ENCODE measurements around the gene FGFR1OP2.
A peak's percentile ranks its signal among the peaks of the same experiment; 100 is the strongest.

Gene FGFR1OP2

GRCh38 chr12:27003421-27004381 lies 65.4 kb downstream of the FGFR1OP2 start:
- DNase-seq (ENCODE audit: low read depth in 3 of 3), result no peak

GRCh38 chr12:27005495-27005894 lies 67.2 kb downstream of the FGFR1OP2 start:
- no peak for DNase-seq (ENCODE audit: low read depth in 3 of 3)

GRCh38 chr12:27006797-27007467 lies 68.7 kb downstream of the FGFR1OP2 start:
- DNase-seq (ENCODE audit: low read depth in 3 of 3), result no peak

GRCh38 chr12:27008081-27008480 lies 69.8 kb downstream of the FGFR1OP2 start:
- no peak for DNase-seq (ENCODE audit: low read depth in 3 of 3)

GRCh38 chr12:27009881-27010301 lies 71.6 kb downstream of the FGFR1OP2 start:
- no peak for DNase-seq (ENCODE audit: low read depth in 3 of 3)

GRCh38 chr12:27012239-27012981 lies 74.1 kb downstream of the FGFR1OP2 start:
- no peak for DNase-seq (ENCODE audit: low read depth in 3 of 3)

GRCh38 chr12:27012982-27013255 lies 74.6 kb downstream of the FGFR1OP2 start:
- DNase-seq (ENCODE audit: low read depth in 3 of 3), result no peak

GRCh38 chr12:27013611-27014084 lies 75.4 kb downstream of the FGFR1OP2 start:
- DNase-seq (ENCODE audit: low read depth in 3 of 3), result no peak

GRCh38 chr12:27014085-27014858 lies 76.0 kb downstream of the FGFR1OP2 start, which contains the start of gene TM7SF3:
Gene TM7SF3, minus strand, starts transcription at chr12:27014384. Its CDS starts 216 bp downstream, at chr12:27014168.
- peak; percentile 88 to 94 (median 92) for DNase-seq (ENCODE audit: low read depth in 3 of 3)

- DNase-seq (ENCODE audit: low read depth in 3 of 3), result no peak
Observed at GRCh38 chr12:27014859-27015729, 76.8 kb downstream of the FGFR1OP2 start.

GRCh38 chr12:27015730-27016076 lies 77.4 kb downstream of the FGFR1OP2 start:
- DNase-seq (ENCODE audit: low read depth in 3 of 3), result no peak

Measured in stimulated activated CD4-positive, alpha-beta T cell treated with anti-CD3 and anti-CD28 coated beads, TNF-alpha, amount 100 ng/mL, for 24 hours (primary cell).